Peyer's patch (tissue), 4 donors: ENCODE data around the gene RHBDD3.

Experiments used
- POLR2A ChIP-seq, 2 donors: fragments of 450-650 bp; IDR thresholded peaks; one replicate each; pipeline ENCODE4 v1.5.1; 2017; ENCODE audit warnings: antibody characterized with exemption in 2 of 2, mild to moderate bottlenecking in 2 of 2, moderate library complexity in 2 of 2
- TF ChIP-seq, protein P1 (sequence below), 6 experiments: fragments of 450-650 bp in 4 of 6; fragments of 200-600 bp in 2 of 6; sonication (generic) in 1 of 6; IDR thresholded peaks; one replicate each; pipeline ENCODE4 v1.5.1; 2017 to 2019; ENCODE audit warnings: antibody characterized with exemption in 6 of 6, mild to moderate bottlenecking in 3 of 6, moderate library complexity in 1 of 6

DNA sequence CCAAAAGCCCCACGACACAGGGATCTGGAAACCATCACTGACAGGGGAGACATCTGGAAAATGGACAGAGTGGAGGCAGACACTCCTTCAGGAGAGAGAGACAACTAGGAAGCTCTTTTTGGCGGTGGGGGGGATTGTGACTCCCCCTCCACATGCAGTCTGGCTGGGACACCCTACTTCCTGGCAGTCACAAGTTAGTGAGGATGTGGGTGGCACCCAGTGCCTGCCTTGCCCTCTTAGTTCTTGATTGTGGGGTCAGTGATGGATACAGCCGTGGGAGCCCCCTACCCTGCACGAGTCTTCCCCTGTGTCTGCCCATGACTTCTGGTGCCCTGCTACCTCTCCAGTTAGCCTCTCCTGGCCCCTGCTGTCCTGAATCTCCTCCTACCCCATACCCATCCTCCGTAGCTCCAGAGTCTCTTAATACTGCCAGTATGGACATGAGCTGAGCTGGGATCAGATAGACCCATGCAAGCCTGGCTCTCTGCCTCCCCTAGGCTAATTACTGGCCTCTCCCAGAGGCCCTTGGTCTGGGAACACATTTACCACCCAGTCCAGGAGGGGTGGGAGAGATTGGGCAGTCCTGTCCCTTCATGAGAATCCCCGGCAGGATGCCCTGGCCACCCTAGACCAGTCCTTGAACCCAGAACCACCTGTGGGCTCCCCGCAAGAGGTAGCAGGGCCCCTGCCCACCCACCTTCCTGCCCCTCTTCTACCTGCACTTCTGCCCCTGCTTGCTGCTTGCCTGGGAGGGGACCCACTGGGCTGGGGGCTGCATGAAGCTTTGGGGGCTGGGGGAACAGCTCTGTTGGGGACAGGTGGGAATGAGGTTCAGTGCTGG is 22.8 kb downstream of the RHBDD3 start:
- TF ChIP-seq, protein P1, sequence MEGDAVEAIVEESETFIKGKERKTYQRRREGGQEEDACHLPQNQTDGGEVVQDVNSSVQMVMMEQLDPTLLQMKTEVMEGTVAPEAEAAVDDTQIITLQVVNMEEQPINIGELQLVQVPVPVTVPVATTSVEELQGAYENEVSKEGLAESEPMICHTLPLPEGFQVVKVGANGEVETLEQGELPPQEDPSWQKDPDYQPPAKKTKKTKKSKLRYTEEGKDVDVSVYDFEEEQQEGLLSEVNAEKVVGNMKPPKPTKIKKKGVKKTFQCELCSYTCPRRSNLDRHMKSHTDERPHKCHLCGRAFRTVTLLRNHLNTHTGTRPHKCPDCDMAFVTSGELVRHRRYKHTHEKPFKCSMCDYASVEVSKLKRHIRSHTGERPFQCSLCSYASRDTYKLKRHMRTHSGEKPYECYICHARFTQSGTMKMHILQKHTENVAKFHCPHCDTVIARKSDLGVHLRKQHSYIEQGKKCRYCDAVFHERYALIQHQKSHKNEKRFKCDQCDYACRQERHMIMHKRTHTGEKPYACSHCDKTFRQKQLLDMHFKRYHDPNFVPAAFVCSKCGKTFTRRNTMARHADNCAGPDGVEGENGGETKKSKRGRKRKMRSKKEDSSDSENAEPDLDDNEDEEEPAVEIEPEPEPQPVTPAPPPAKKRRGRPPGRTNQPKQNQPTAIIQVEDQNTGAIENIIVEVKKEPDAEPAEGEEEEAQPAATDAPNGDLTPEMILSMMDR (IDR thresholded peaks at IDR 0.05): no peak
- TF ChIP-seq POLR2A (IDR thresholded peaks at IDR 0.05): no peak
